C4-2B (cell line): ENCODE data around the gene ITSN1.

Source experiments
- H3K27ac ChIP-seq: fragments of 450-650 bp; 2 replicates; pipeline ENCODE4 v1.5.1; 2017
- ZFX ChIP-seq: fragments of 450-650 bp; IDR thresholded peaks from 2 replicates; pipeline ENCODE4 v1.6.1; 2017
- TF ChIP-seq, protein P1 (sequence below): fragments of 450-650 bp; conservative IDR thresholded peaks from 2 replicates; pipeline ENCODE4 v1.5.1; 2017; ENCODE audit warnings: mild to moderate bottlenecking

Gene ITSN1

DNA sequence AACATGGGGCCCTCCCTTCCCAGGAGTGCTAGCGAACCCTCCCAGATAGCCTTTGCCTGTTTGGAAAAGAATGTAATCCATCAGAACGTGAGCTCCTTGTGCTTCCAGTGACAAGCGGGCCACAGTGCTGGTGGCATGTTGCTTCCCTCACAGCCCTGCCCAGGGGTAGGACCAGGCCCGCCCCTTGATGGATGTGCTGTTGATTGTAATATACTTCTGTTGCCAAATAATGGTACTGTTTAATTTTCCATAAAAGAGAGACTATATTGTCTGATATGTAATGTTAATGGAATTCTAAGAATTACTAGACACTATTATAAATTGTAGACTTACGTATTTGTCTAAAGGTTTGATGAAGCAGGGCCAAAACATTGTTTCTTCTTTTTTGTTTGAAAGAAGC lies 256.9 kb downstream of the ITSN1 start:
- TF ChIP-seq, protein P1, sequence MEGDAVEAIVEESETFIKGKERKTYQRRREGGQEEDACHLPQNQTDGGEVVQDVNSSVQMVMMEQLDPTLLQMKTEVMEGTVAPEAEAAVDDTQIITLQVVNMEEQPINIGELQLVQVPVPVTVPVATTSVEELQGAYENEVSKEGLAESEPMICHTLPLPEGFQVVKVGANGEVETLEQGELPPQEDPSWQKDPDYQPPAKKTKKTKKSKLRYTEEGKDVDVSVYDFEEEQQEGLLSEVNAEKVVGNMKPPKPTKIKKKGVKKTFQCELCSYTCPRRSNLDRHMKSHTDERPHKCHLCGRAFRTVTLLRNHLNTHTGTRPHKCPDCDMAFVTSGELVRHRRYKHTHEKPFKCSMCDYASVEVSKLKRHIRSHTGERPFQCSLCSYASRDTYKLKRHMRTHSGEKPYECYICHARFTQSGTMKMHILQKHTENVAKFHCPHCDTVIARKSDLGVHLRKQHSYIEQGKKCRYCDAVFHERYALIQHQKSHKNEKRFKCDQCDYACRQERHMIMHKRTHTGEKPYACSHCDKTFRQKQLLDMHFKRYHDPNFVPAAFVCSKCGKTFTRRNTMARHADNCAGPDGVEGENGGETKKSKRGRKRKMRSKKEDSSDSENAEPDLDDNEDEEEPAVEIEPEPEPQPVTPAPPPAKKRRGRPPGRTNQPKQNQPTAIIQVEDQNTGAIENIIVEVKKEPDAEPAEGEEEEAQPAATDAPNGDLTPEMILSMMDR = no peak
- no peak for TF ChIP-seq ZFX
- H3K27ac ChIP-seq = no peak overlapping the region

- TF ChIP-seq, protein P1 = peak; percentile 72
- no peak for TF ChIP-seq ZFX
- no peak overlapping the region for H3K27ac ChIP-seq
These were observed 259.3 kb downstream of the ITSN1 start for GRCh38 chr21:33901412-33902288.

DNA sequence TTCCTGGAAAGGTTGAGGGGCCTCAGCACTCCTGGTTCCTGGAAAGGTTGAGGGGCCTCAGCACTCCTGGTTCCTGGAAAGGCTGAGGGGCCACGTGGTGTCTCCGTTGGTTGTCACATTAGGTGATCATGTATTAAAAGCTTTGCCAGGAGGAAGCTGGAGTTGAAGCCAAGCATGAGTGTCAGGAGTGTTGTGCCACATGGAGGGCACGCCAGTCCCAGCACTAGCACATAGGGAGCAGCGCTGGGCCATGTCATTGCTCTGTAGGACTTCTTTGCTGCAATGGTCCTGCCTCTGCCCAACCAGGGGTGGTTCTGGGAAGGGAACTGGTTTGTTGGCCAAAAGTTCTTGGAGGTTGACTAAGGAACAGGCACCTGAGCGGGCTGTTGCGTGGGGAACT lies 260.0 kb downstream of the ITSN1 start:
- H3K27ac ChIP-seq = no peak overlapping the region
- no peak for TF ChIP-seq ZFX
- TF ChIP-seq, protein P1 = no peak

- TF ChIP-seq, protein P1 = no peak
- TF ChIP-seq ZFX = no peak
These were observed 261.7 kb downstream of the ITSN1 start for GRCh38 chr21:33904041-33904440.

GRCh38 chr21:33908760-33909159 lies 266.5 kb downstream of the ITSN1 start:
- no peak overlapping the region for H3K27ac ChIP-seq
- no peak for TF ChIP-seq ZFX
- TF ChIP-seq, protein P1 = no peak

More at GRCh38 chr21:33904041-33904440, 261.7 kb downstream of the ITSN1 start:
- no peak overlapping the region for H3K27ac ChIP-seq

- H3K27ac ChIP-seq = no peak overlapping the region
- TF ChIP-seq, protein P1 = no peak
- no peak for TF ChIP-seq ZFX
These were observed 267.5 kb downstream of the ITSN1 start for GRCh38 chr21:33909756-33910155.

- H3K27ac ChIP-seq = no peak overlapping the region
- TF ChIP-seq, protein P1 = no peak
- TF ChIP-seq ZFX = no peak
These were observed 271.9 kb downstream of the ITSN1 start for GRCh38 chr21:33914188-33914587.
